Inflammatory macrophage treated with lipopolysaccharide for 1 hour (primary cell): ENCODE results near the gene CLIC1.

Source experiments
- DNase-seq, 2 donors: peaks; one replicate each; pipeline ENCODE4 v3.0.0-alpha.2; 2020 to 2022

The CLIC1 gene

DNA sequence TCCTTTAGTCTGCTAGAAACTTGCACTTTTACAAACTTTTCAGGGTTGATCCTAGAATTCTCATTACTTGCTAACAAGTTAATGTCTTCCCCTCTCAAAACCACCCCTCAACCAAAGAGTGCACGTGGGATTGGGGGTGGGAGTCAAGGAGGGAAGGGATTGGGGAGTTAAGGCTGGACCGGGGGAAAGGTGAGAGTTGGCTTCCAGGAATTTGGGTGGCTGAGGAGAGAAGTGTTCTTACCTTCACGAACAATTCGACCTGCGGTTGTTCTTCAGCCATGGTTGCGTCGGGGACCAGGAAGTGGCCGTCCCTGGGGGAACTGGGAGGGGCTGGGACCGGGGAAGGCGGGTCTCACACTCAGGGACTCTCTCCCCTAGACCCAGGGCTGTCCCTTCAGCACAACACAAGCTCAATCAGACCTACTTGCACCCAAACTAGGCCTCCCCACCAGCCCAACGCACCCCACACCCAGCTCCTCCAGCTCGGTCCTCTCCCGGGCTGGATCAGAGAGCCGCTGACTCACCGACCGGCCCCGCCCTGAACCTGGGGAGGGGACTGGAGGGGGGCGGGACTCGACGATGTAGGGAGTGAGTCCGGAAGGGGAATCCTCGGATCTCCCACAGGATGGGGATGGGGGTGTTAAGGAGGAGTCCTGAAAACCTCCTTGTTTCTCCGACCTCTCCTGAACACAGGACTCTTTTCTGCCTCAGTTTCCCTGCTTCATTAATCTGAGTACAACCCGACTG lies at the start of gene CLIC1:
Gene CLIC1, minus strand, starts transcription at position 510 of the 747 bp plus-strand sequence. Its CDS starts 230 bp downstream, at position 280.
- DNase-seq: peak; percentile 78 to 88

GRCh38 chr6:31785475-31785874 lies 49.1 kb upstream of the CLIC1 start:
- DNase-seq: no peak

GRCh38 chr6:31784098-31784925 lies 48.0 kb upstream of the CLIC1 start:
- no peak for DNase-seq

DNA sequence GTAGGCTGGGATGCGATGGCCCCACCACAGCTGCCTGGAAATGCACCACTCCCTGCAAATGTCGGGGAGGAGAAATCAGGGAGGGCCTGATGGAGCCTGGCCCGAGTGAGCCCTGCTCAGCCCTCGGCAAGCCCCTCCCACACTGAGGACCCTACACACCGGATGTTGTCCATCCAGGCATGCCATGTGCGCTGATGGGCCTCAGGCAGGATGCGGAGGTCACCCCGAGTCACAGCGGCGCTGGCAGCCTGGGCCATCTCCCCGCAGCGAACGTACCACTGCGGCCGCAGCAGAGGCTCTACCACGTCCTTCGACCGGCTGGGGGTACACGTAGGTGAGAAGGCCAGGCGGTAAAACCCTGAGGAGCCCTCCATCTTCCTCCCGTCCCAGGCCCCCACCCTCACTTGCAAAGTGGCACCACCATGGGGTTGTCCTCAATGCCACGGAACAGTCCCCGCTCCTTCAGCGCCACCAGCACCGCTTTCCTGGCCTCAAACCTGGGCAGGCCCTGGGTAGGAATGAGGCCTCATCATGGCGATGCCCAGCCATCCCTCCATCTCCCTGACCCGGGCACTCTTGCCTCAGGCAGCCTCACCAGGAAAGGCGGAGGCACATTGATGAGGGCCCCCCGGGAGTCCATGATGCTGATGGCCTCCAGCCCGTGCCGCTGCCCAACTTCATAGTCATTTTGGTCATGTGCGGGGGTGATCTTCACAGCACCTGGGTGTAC lies 46.0 kb upstream of the CLIC1 start:
- DNase-seq: no peak

DNA sequence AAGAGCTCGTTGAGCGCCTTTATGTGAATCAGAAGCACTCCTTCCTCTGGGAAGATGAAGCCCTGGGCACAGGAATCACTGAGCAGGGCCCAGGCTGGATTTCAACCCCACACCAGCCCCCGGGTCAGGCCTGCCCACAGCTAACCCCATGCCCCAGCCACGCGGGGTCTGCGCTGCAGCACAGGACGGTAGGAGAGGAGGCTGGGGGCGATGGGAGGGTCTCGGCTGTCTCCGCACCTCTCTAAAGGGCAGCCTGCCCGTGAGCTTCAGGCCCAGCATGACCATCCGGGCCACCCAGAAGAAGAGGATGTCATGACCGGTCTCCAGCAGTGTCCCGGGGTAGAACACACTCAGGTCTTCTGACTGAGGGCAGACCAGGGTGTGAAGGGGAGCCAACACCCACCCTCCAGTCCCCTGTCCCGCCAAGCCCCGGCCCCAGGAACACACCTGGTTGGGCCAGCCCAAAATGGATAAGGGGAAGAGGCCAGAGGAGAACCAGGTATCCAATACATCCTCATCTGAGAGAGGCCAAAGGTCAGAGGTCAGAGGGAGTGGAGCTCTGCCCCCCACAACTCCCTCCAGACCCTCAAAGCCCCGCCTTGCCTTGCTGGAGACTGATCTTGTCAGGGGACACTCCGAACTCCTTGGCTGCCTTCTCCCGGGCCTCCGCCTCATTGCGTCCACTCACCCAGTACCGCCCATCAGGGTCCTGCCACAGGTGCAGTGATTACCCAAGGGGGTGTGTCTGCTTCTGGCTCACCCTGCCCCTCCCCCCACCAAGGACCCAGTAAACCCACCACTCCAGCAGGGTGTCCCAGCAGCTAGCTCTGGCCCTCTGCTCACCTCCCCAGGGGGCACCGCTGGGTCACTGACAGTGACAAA lies 45.2 kb upstream of the CLIC1 start:
- DNase-seq: no peak

- DNase-seq: no peak
Observed at GRCh38 chr6:31780507-31781243, 44.3 kb upstream of the CLIC1 start.

DNA sequence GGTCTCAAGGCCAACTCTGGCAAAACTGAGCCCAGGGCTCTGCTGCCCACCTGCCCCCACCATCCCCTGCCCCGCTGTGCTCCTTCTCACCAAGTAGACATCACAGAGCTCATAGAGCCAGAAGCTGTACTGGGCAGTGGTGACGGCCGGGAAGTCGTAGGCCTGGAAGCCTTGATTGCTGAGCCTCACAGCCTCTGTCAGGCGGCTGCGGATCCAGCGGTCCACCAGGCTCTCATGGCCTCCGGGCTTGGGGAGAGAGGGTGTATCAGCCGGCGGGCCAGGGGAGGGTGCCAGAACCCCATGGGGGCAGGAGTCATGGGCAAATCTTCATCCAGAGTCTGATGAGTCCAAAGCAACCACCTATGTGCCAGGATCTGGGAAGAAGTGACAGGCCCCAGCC lies 43.6 kb upstream of the CLIC1 start:
- DNase-seq: no peak

DNA sequence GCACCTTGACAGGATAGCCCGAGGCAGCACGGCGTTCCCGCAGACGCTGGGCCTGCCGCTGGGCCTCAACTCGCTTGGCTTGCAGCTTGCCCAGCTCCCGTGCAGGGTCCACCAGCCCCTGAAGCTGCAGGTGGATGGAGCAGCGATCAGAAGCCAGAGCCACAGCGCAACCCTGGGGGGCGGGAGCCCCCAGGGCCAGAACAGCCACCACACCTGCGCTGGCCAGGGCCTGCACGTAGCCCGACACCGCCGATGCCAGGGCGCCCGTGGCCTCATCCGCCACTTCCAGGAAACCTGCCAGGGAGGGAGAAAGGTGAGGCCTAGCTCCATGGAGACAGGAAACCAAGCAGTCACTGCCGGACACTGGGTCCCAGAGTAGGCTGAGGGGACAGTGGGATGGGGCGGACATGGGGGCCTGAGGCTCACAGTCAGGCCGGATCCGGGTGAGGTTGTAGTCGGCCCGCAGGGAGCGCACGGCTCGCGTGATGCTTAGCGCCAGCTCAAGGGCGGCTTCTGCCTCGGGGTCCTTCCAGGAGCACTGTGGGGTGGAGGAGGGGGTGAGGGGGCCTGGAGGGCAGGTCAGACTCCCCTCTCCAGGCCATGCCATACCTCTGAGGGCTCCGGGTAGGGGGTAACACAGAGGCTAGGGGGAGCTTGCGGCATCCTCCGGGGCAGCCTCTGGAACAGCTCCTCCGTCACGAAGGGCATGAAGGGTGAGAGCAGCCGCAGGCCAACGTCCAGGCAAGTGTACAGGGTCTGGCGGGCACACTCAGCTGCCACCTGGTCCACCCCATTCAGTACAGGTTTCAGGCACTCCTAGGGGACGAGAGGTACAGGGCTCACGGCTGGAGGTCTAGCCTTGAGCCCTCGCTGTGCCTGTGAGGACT lies 42.9 kb upstream of the CLIC1 start:
- DNase-seq: no peak

- no peak for DNase-seq
Observed at GRCh38 chr6:31778193-31778592, 41.9 kb upstream of the CLIC1 start.

- DNase-seq: no peak
Observed at GRCh38 chr6:31777667-31778050, 41.3 kb upstream of the CLIC1 start.

DNA sequence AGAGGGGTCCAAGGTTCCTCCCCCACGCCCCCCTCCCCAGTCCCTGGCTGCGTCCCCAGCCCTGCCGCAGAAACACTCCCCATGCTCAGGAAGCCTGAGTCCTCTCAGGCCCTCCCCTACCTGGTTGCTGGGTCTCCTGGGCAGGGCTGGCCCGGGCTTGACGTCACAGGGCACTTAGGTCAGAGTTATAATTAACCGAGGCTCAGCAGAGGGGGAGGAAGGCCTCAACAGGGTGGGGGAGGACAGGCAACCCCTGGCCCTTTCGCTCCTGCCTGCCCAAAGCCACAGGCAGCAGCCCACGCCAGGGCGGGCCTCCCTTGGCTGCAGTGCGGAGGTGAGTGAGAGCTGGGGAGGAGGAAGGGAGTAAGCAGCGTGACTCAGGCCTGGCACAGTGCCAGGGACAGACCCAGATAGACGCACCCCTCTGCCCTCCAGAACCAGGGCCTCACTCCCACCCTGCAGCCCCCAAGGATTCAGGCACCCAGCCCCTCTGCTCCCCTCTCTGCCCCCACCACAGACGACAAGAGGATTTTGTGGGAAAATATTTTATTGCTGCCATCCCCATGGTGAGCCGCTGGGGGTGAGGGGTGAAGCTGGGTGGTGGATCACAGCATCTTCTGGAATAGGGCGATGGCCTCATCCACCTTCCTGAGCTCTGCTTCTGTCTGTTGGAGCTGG lies 40.8 kb upstream of the CLIC1 start, which contains the start of gene VWA7:
Gene VWA7, minus strand, starts transcription at position 340 of the 678 bp plus-strand sequence. CDS start 549 bp downstream, outside the sequence.
- DNase-seq: peak; percentile 87 to 94

DNA sequence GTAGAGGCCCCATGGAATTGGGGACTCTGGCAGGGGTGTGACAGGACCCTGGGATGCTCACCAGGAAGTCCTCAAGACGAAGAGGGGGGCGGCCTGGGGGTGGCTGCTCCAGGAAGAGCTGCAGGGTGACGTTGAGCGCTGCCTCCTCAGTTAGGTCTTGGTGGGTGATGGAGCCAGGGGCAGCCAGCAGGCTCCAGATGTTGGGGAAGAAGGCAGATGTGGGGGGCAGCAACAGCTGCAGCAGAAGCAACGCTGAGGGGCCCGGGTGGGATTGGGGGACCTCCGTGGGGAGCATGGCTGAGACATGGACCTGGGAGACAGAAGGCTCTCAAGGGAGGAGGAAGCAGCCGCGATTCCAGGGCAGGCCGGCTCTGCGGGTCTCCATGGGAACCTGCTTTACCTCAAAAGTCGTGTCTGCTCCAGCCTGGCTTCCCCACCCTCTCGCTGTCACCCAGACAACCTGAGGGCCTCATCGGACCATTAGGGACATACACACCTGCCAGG lies 40.2 kb upstream of the CLIC1 start:
- no peak for DNase-seq

- no peak for DNase-seq
Observed at GRCh38 chr6:31775633-31776484, 39.5 kb upstream of the CLIC1 start.

GRCh38 chr6:31775184-31775583 lies 38.9 kb upstream of the CLIC1 start:
- DNase-seq: no peak

GRCh38 chr6:31771992-31772358 lies 35.6 kb upstream of the CLIC1 start:
- no peak for DNase-seq

GRCh38 chr6:31770860-31771259 lies 34.5 kb upstream of the CLIC1 start:
- DNase-seq: no peak

DNA sequence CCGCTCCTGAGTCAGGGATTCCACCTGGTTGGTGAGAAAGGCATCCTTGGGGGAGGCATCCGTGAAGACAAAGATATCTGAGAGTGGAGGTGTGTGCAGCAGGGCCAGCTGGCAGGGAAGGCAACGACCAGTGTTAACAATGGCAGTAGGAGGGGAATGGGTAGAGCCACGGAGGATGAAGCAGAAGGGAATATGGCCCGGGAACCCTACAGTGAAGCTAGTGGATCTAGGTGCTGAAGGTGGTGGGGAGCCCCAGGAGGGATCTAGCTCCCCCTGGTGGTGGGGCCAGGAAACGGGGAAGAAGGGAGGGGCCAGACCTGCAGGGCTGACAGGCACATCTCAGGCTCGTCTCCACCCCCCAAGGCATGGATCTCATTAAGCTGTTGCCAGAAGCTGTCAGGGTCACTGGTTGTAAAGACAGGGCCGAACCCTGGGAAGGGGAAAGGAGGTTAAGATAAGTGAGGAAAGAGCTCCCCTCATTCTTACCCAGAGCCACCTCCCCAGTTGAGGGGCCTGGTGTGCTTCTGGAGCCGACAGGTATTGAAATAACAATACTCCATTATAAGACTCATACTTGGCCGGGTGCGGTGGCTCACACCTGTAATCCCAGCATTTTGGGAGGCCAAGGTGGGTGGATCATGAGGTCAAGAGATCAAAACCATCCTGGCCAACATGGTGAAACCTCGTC lies 33.5 kb upstream of the CLIC1 start:
- peak; percentile 66 to 93 for DNase-seq
